SK-N-SH treated with all-trans-retinoic acid at 6 μM for 48 hours (cell line): ENCODE data around the gene A1BG.

Experiments
- ATAC-seq: fragments of 200-7000 bp; cut with Tn5 transposase; 3 replicates; pipeline ENCODE4 v1.9.1; 2020; ENCODE audit warnings: mild to moderate bottlenecking, moderate library complexity
- BACH2 ChIP-seq: fragments of 250-450 bp; sonication (Bioruptor Pico); IDR thresholded peaks from 2 replicates; pipeline ENCODE4 v1.9.0; 2021; ENCODE audit warnings: mild to moderate bottlenecking, borderline replicate concordance
- CSDC2 ChIP-seq: fragments of 250-450 bp; sonication (Bioruptor Pico); IDR thresholded peaks from 2 replicates; pipeline ENCODE4 v1.5.0; 2020; ENCODE audit warnings: mild to moderate bottlenecking, moderate library complexity
- ESRRG ChIP-seq: fragments of 250-450 bp; sonication (Bioruptor Pico); IDR thresholded peaks from 2 replicates; pipeline ENCODE4 v1.6.1; 2021; ENCODE audit warnings: mild to moderate bottlenecking
- GLIS3 ChIP-seq: fragments of 250-450 bp; sonication (Bioruptor Pico); IDR thresholded peaks from 2 replicates; pipeline ENCODE4 v1.5.0; 2020; ENCODE audit warnings: mild to moderate bottlenecking, moderate library complexity
- ISL1 ChIP-seq: fragments of 250-450 bp; sonication (Bioruptor Pico); IDR thresholded peaks from 2 replicates; pipeline ENCODE4 v2.1.2; 2022; ENCODE audit warnings: mild to moderate bottlenecking, moderate library complexity
- OSR1 ChIP-seq: fragments of 250-450 bp; sonication (Bioruptor Pico); IDR thresholded peaks from 2 replicates; pipeline ENCODE4 v1.8.0; 2022; ENCODE audit warnings: moderate library complexity, mild to moderate bottlenecking, inconsistent platforms
- PPARA ChIP-seq: fragments of 250-450 bp; sonication (Bioruptor Pico); IDR thresholded peaks from 2 replicates; pipeline ENCODE4 v1.5.0; 2020; ENCODE audit warnings: mild to moderate bottlenecking, borderline replicate concordance
- RARB ChIP-seq: fragments of 250-450 bp; sonication (Bioruptor Pico); IDR thresholded peaks from 2 replicates; pipeline ENCODE4 v1.8.0; 2021; ENCODE audit warnings: mild to moderate bottlenecking, moderate library complexity
- SNAI2 ChIP-seq: fragments of 250-450 bp; sonication (Bioruptor Pico); IDR thresholded peaks from 2 replicates; pipeline ENCODE4 v1.5.0; 2020; ENCODE audit warnings: mild to moderate bottlenecking, moderate library complexity
- TCF4 ChIP-seq: fragments of 250-450 bp; sonication (Bioruptor Pico); IDR thresholded peaks from 2 replicates; pipeline ENCODE4 v1.8.0; 2021; ENCODE audit warnings: mild to moderate bottlenecking, moderate library complexity, borderline replicate concordance
- TOX ChIP-seq: fragments of 250-450 bp; sonication (Bioruptor Pico); IDR thresholded peaks from 2 replicates; pipeline ENCODE4 v1.8.0; 2021; ENCODE audit warnings: mild to moderate bottlenecking, moderate library complexity, borderline replicate concordance
- ZC3H10 ChIP-seq: fragments of 250-450 bp; sonication (Bioruptor Pico); IDR thresholded peaks from 2 replicates; pipeline ENCODE4 v1.5.1; 2021; ENCODE audit warnings: mild to moderate bottlenecking, moderate library complexity
- ZFP3 ChIP-seq: fragments of 250-450 bp; sonication (Bioruptor Pico); IDR thresholded peaks from 2 replicates; pipeline ENCODE4 v1.5.0; 2020; ENCODE audit warnings: mild to moderate bottlenecking, moderate library complexity
- ZFP30 ChIP-seq: fragments of 450-650 bp; formaldehyde crosslinking; IDR thresholded peaks from 2 replicates; pipeline ENCODE4 v1.5.0; 2022; ENCODE audit warnings: mild to moderate bottlenecking, moderate library complexity
- ZNF565 ChIP-seq: fragments of 450-650 bp; formaldehyde crosslinking; conservative IDR thresholded peaks from 2 replicates; pipeline ENCODE4 v1.5.0; 2020; ENCODE audit warnings: low read depth, mild to moderate bottlenecking, moderate library complexity
- ZNF8 ChIP-seq: fragments of 450-650 bp; formaldehyde crosslinking; IDR thresholded peaks from 2 replicates; pipeline ENCODE4 v1.5.0; 2020; ENCODE audit warnings: mild to moderate bottlenecking, moderate library complexity
- TF ChIP-seq, protein P1 (sequence below): fragments of 250-450 bp; sonication (Bioruptor Pico); IDR thresholded peaks from 2 replicates; pipeline ENCODE4 v1.8.0; 2021; ENCODE audit warnings: low read depth, mild to moderate bottlenecking, moderate library complexity, borderline replicate concordance
- TF ChIP-seq, protein P2 (sequence below): fragments of 250-450 bp; sonication (Bioruptor Pico); IDR thresholded peaks from 2 replicates; pipeline ENCODE4 v1.8.0; 2020; ENCODE audit warnings: mild to moderate bottlenecking, moderate library complexity, borderline replicate concordance
- TF ChIP-seq, protein P3 (sequence below): fragments of 250-450 bp; sonication (Bioruptor Pico); IDR thresholded peaks from 2 replicates; pipeline ENCODE4 v1.5.1; 2020; ENCODE audit warnings: low read depth, mild to moderate bottlenecking, moderate library complexity
- TF ChIP-seq, protein P4 (sequence below): fragments of 250-450 bp; sonication (Bioruptor Pico); IDR thresholded peaks from 2 replicates; pipeline ENCODE4 v1.5.1; 2021; ENCODE audit warnings: mild to moderate bottlenecking, moderate library complexity
- TF ChIP-seq, protein P5 (sequence below): fragments of 250-450 bp; sonication (Bioruptor Pico); IDR thresholded peaks from 2 replicates; pipeline ENCODE4 v1.5.0; 2020; ENCODE audit warnings: mild to moderate bottlenecking, moderate library complexity

Gene A1BG

DNA sequence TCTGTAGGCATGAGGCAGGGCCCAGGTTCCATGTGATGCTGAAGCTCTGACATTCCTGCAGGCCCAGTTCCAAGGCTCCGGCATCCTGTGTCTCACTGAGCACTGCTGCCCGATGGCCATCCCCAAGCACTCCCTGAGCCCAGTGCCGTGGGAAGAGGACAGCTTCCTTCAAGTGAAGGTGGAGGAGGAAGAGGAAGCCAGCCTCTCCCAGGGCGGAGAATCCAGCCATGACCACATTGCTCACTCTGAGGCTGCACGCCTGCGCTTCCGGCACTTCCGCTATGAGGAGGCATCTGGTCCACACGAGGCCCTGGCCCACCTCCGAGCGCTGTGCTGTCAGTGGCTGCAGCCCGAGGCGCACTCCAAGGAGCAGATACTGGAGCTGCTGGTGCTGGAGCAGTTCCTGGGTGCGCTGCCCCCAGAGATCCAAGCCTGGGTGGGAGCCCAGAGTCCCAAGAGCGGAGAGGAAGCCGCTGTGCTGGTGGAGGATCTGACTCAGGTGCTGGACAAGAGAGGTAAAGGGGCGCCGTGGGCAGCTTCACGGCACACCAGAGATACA is 18.5 kb downstream of the A1BG start:
- TF ChIP-seq ZNF8 (no peak), ESRRG (CRISPR knock-in tag) (no peak), ZFP30 (CRISPR knock-in tag) (no peak), TCF4 (CRISPR knock-in tag) (no peak), OSR1 (CRISPR knock-in tag) (no peak), SNAI2 (CRISPR knock-in tag) (no peak), RARB (no peak), BACH2 (CRISPR knock-in tag) (no peak), TOX (CRISPR knock-in tag) (no peak), GLIS3 (CRISPR knock-in tag) (no peak)
- TF ChIP-seq, protein P1, sequence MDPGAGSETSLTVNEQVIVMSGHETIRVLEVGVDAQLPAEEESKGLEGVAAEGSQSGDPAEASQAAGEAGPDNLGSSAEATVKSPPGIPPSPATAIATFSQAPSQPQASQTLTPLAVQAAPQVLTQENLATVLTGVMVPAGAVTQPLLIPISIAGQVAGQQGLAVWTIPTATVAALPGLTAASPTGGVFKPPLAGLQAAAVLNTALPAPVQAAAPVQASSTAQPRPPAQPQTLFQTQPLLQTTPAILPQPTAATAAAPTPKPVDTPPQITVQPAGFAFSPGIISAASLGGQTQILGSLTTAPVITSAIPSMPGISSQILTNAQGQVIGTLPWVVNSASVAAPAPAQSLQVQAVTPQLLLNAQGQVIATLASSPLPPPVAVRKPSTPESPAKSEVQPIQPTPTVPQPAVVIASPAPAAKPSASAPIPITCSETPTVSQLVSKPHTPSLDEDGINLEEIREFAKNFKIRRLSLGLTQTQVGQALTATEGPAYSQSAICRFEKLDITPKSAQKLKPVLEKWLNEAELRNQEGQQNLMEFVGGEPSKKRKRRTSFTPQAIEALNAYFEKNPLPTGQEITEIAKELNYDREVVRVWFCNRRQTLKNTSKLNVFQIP, result no peak
- TF ChIP-seq, protein P2, sequence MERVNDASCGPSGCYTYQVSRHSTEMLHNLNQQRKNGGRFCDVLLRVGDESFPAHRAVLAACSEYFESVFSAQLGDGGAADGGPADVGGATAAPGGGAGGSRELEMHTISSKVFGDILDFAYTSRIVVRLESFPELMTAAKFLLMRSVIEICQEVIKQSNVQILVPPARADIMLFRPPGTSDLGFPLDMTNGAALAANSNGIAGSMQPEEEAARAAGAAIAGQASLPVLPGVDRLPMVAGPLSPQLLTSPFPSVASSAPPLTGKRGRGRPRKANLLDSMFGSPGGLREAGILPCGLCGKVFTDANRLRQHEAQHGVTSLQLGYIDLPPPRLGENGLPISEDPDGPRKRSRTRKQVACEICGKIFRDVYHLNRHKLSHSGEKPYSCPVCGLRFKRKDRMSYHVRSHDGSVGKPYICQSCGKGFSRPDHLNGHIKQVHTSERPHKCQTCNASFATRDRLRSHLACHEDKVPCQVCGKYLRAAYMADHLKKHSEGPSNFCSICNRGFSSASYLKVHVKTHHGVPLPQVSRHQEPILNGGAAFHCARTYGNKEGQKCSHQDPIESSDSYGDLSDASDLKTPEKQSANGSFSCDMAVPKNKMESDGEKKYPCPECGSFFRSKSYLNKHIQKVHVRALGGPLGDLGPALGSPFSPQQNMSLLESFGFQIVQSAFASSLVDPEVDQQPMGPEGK (CRISPR knock-in tag), result no peak
- TF ChIP-seq, all 23 proteins: peak for 0
- ATAC-seq, result no peak

DNA sequence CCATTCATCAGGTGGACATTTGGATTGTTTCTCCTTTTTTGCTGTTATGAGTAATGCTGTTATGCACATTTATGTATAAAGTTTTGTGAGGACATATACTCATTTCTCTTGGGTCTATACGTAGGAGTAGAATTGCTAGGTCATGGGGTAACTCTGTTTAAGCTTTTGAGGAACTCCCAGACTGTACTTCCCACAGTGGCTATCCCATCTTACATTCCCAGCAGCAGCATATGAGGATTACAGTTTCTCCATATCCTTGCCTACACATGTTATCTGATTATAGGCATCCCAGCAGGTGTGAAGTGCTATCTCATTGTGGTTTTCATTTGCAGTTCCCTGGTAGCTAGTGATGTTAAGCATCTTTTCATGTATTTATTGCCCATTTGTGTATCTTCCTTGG is 20.6 kb downstream of the A1BG start:
- TF ChIP-seq ZC3H10 (no peak), ISL1 (CRISPR knock-in tag) (no peak), ZNF565 (no peak), ZFP3 (CRISPR knock-in tag) (no peak), ESRRG (CRISPR knock-in tag) (no peak), OSR1 (CRISPR knock-in tag) (no peak), PPARA (CRISPR knock-in tag) (no peak), ZNF8 (no peak), RARB (no peak), ZFP30 (CRISPR knock-in tag) (no peak), TOX (CRISPR knock-in tag) (no peak), CSDC2 (CRISPR knock-in tag) (no peak)
- TF ChIP-seq, protein P2 (CRISPR knock-in tag), result no peak
- TF ChIP-seq, protein P3, sequence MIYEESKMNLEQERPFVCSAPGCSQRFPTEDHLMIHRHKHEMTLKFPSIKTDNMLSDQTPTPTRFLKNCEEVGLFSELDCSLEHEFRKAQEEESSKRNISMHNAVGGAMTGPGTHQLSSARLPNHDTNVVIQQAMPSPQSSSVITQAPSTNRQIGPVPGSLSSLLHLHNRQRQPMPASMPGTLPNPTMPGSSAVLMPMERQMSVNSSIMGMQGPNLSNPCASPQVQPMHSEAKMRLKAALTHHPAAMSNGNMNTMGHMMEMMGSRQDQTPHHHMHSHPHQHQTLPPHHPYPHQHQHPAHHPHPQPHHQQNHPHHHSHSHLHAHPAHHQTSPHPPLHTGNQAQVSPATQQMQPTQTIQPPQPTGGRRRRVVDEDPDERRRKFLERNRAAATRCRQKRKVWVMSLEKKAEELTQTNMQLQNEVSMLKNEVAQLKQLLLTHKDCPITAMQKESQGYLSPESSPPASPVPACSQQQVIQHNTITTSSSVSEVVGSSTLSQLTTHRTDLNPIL (CRISPR knock-in tag), result no peak
- TF ChIP-seq, protein P1, result no peak
- TF ChIP-seq, protein P4, sequence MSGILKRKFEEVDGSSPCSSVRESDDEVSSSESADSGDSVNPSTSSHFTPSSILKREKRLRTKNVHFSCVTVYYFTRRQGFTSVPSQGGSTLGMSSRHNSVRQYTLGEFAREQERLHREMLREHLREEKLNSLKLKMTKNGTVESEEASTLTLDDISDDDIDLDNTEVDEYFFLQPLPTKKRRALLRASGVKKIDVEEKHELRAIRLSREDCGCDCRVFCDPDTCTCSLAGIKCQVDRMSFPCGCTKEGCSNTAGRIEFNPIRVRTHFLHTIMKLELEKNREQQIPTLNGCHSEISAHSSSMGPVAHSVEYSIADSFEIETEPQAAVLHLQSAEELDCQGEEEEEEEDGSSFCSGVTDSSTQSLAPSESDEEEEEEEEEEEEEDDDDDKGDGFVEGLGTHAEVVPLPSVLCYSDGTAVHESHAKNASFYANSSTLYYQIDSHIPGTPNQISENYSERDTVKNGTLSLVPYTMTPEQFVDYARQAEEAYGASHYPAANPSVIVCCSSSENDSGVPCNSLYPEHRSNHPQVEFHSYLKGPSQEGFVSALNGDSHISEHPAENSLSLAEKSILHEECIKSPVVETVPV (CRISPR knock-in tag), result no peak
- TF ChIP-seq, protein P5, sequence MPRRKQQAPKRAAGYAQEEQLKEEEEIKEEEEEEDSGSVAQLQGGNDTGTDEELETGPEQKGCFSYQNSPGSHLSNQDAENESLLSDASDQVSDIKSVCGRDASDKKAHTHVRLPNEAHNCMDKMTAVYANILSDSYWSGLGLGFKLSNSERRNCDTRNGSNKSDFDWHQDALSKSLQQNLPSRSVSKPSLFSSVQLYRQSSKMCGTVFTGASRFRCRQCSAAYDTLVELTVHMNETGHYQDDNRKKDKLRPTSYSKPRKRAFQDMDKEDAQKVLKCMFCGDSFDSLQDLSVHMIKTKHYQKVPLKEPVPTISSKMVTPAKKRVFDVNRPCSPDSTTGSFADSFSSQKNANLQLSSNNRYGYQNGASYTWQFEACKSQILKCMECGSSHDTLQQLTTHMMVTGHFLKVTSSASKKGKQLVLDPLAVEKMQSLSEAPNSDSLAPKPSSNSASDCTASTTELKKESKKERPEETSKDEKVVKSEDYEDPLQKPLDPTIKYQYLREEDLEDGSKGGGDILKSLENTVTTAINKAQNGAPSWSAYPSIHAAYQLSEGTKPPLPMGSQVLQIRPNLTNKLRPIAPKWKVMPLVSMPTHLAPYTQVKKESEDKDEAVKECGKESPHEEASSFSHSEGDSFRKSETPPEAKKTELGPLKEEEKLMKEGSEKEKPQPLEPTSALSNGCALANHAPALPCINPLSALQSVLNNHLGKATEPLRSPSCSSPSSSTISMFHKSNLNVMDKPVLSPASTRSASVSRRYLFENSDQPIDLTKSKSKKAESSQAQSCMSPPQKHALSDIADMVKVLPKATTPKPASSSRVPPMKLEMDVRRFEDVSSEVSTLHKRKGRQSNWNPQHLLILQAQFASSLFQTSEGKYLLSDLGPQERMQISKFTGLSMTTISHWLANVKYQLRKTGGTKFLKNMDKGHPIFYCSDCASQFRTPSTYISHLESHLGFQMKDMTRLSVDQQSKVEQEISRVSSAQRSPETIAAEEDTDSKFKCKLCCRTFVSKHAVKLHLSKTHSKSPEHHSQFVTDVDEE (CRISPR knock-in tag), result no peak
- ATAC-seq, result no peak
